ENCODE measurements around the gene SLC9A9.

GRCh38 chr3:143442814-143443447 lies 405.3 kb downstream of the SLC9A9 start:
- TF ChIP-seq EZH2 (IDR thresholded peaks at IDR 0.05; ENCODE audit: borderline replicate concordance, low read depth, low read length): no peak
- no peak for TF ChIP-seq CTCF (IDR thresholded peaks at IDR 0.05 in 2 of 3, conservative IDR thresholded peaks at IDR 0.05 in 1 of 3; ENCODE audit: insufficient read depth in 2 of 3, low read depth in 1 of 3, low read length in 3 of 3)
- TF ChIP-seq POLR2AphosphoS2 (IDR thresholded peaks at IDR 0.05; ENCODE audit: low read length): no peak
- no peak for TF ChIP-seq HIVEP1 (CRISPR knock-in tag; IDR thresholded peaks at IDR 0.05)
- no peak for TF ChIP-seq ZNF212 (CRISPR knock-in tag; IDR thresholded peaks at IDR 0.05)
- TF ChIP-seq POLR2A (conservative IDR thresholded peaks at IDR 0.05): no peak
- TF ChIP-seq TRIM25 (IDR thresholded peaks at IDR 0.05; ENCODE audit: borderline replicate concordance): no peak
- TF ChIP-seq GABPB2 (CRISPR knock-in tag; conservative IDR thresholded peaks at IDR 0.05): no peak
- TF ChIP-seq XRCC4 (IDR thresholded peaks at IDR 0.05; ENCODE audit: extremely low read depth, insufficient read depth, insufficient read length): no peak
- TF ChIP-seq SRF (CRISPR knock-in tag; IDR thresholded peaks at IDR 0.05): no peak
- TF ChIP-seq CREB1 (IDR thresholded peaks at IDR 0.05): no peak
- no peak for TF ChIP-seq CREB1 (CRISPR knock-in tag; IDR thresholded peaks at IDR 0.05)
- TF ChIP-seq JUN (IDR thresholded peaks at IDR 0.05; ENCODE audit: borderline replicate concordance, low read depth, low read length): no peak
- no peak for TF ChIP-seq JUN (CRISPR knock-in tag; IDR thresholded peaks at IDR 0.05; ENCODE audit: borderline replicate concordance)
- no peak for TF ChIP-seq BRD4 (IDR thresholded peaks at IDR 0.05)
